Keratinocyte (primary cell): Measurements from ENCODE around the gene MOB2. TPM values are rescaled to one million over a fixed set of nuclear protein-coding genes. Genes with fewer than 3 reads are reported as not detected.

Experiments
- DNase-seq: peaks from one replicate; pipeline ENCODE4 v3.0.0-alpha.2; 2011; ENCODE audit warnings: low read depth, missing footprints, low spot score
- FAIRE-seq: peaks from 2 replicates; lab custom pipeline; 2011; peaks lifted over from hg19 to GRCh38; lab: Jason Lieb, UNC
- H2AFZ ChIP-seq: 2 replicates; pipeline ENCODE4 v1.6.0; 2012; ENCODE audit warnings: low read length, control low read depth, inconsistent platforms; ENCODE audit not compliant: control insufficient read depth
- H3K27ac ChIP-seq: 2 replicates; pipeline ENCODE4 v1.5.1; 2011; ENCODE audit warnings: low read length; ENCODE audit not compliant: control insufficient read depth, insufficient read depth
- H3K27me3 ChIP-seq: 3 replicates; pipeline ENCODE4 v1.6.0; 2011; ENCODE audit warnings: low read length; ENCODE audit not compliant: control insufficient read depth, insufficient read depth; ENCODE audit errors: extremely low read depth
- H3K36me3 ChIP-seq, 2 experiments: 2 replicates in 1 of 2; 3 replicates in 1 of 2; pipeline ENCODE4 v1.5.1; 2011; ENCODE audit warnings: low read length in 2 of 2, mild to moderate bottlenecking in 1 of 2; ENCODE audit not compliant: control insufficient read depth in 2 of 2, insufficient read depth in 2 of 2; ENCODE audit errors: extremely low read depth in 1 of 2
- H3K4me1 ChIP-seq: 3 replicates; pipeline ENCODE4 v1.5.1; 2011; ENCODE audit warnings: low read length; ENCODE audit not compliant: control insufficient read depth, insufficient read depth; ENCODE audit errors: extremely low read depth
- H3K4me2 ChIP-seq: 3 replicates; pipeline ENCODE4 v1.6.0; 2011; ENCODE audit warnings: low read depth, low read length; ENCODE audit not compliant: control insufficient read depth, insufficient read depth; ENCODE audit errors: extremely low read depth
- H3K4me3 ChIP-seq, 3 experiments: fragments of 200-600 bp in 1 of 3; sonication (generic) in 1 of 3; 2 replicates in 2 of 3; 3 replicates in 1 of 3; pipeline ENCODE4 v1.5.1; 2011 to 2016; ENCODE audit warnings: low read length in 3 of 3, mild to moderate bottlenecking in 3 of 3, control low read depth in 2 of 3, inconsistent platforms in 1 of 3, low read depth in 1 of 3, mixed read lengths in 1 of 3, mixed run types in 1 of 3, moderate library complexity in 1 of 3; ENCODE audit not compliant: control insufficient read depth in 2 of 3, insufficient read depth in 2 of 3; ENCODE audit errors: extremely low read depth in 1 of 3
- H3K79me2 ChIP-seq: 2 replicates; pipeline ENCODE4 v1.6.0; 2012; ENCODE audit warnings: low read length; ENCODE audit not compliant: control insufficient read depth, insufficient read depth
- H3K9ac ChIP-seq: 3 replicates; pipeline ENCODE4 v1.6.0; 2011; ENCODE audit warnings: low read length; ENCODE audit not compliant: control insufficient read depth, insufficient read depth; ENCODE audit errors: extremely low read depth
- H3K9me1 ChIP-seq: 3 replicates; pipeline ENCODE4 v1.6.0; 2011; ENCODE audit warnings: low read length; ENCODE audit not compliant: control insufficient read depth, insufficient read depth; ENCODE audit errors: extremely low read depth
- H3K9me3 ChIP-seq: 2 replicates; pipeline ENCODE4 v1.5.1; 2012; ENCODE audit warnings: low read depth, low read length; ENCODE audit not compliant: control insufficient read depth
- H4K20me1 ChIP-seq: 3 replicates; pipeline ENCODE4 v1.6.0; 2011; ENCODE audit warnings: low read length; ENCODE audit not compliant: control insufficient read depth, insufficient read depth; ENCODE audit errors: extremely low read depth
- CTCF ChIP-seq, 3 experiments: IDR thresholded peaks in 1 of 3; conservative IDR thresholded peaks in 1 of 3; optimal IDR thresholded peaks in 1 of 3; 2 replicates in 2 of 3; 3 replicates in 1 of 3; pipeline versions ENCODE3 to v1.5.1; 2011; ENCODE audit warnings: low read length in 3 of 3, mild to moderate bottlenecking in 3 of 3, moderate library complexity in 2 of 3, control low read depth in 1 of 3, inconsistent platforms in 1 of 3; ENCODE audit not compliant: insufficient read depth in 2 of 3; ENCODE audit errors: extremely low read depth in 1 of 3
- EZH2 ChIP-seq: IDR thresholded peaks from one replicate; pipeline ENCODE4 v1.6.1; 2012; ENCODE audit warnings: inconsistent platforms, mild to moderate bottlenecking, low read length, moderate library complexity
- dilution Hi-C: fragments of 300-500 bp; cut with MboI; formaldehyde crosslinking; loops from one replicate; pipeline ENCODE4 v1.7.0; 2020; ENCODE audit warnings: low sequenced_read_pairs; ENCODE audit not compliant: extremely low pct_ligation_motif_present
- polyA plus RNA-seq, 5 experiments: library from polyadenylated mRNA; depleted of rRNA in 3 of 5; stranded (reverse) in 3 of 5; stranded (forward) in 1 of 5; unstranded in 1 of 5; fragments of >200 nt; gene quantifications; 1 replicate in 1 of 5; 2 replicates in 3 of 5; 3 replicates in 1 of 5; pipeline versions ENCODE4 v1.2.1 to v1.2.3, GENCODE V29; 2011 to 2012; ENCODE audit warnings: missing spikeins in 2 of 5, low read depth in 1 of 5, low replicate concordance in 1 of 5

Gene MOB2
- polyA plus RNA-seq, 1 donor (not counting 4 experiments of a cell fraction or from before 2014, with no cell fraction given) = 37.7 TPM

GRCh38 chr11:1504581-1505290, 18.2 kb upstream of the MOB2 start:
- no peaks in the 10 kb centered on the region for H3K27me3 ChIP-seq
- peaks cover 55% of the 10 kb centered on the region for H4K20me1 ChIP-seq
- no peak overlapping the region for H3K4me2 ChIP-seq
- H3K4me1 ChIP-seq = no peaks in the 10 kb centered on the region
- peaks cover 2 to 5% of the 10 kb centered on the region in 2 experiments for H3K36me3 ChIP-seq
- no peak for DNase-seq
- FAIRE-seq = no peak
- no peaks in the 10 kb centered on the region for H3K9me3 ChIP-seq
- no peak overlapping the region for H3K27ac ChIP-seq
- dilution Hi-C loops = no loop called here
- H3K9me1 ChIP-seq = no peaks in the 10 kb centered on the region
- H3K79me2 ChIP-seq = peaks cover 89% of the 10 kb centered on the region
- H3K9ac ChIP-seq = no peak overlapping the region
- no peak overlapping the region for H3K4me3 ChIP-seq
- H2AFZ ChIP-seq = no peak overlapping the region
- TF ChIP-seq CTCF (optimal IDR thresholded peaks at IDR 0.05 in 1 of 3, IDR thresholded peaks at IDR 0.05 in 1 of 3, conservative IDR thresholded peaks at IDR 0.05 in 1 of 3; ENCODE audit: extremely low read depth in 1 of 3, insufficient read depth in 2 of 3, low read length in 3 of 3) (no peak), EZH2 (no peak)

- H3K4me1 ChIP-seq = no peaks in the 10 kb centered on the region
- H3K9me1 ChIP-seq = no peaks in the 10 kb centered on the region
- peaks cover 89% of the 10 kb centered on the region for H3K79me2 ChIP-seq
- H3K9me3 ChIP-seq = peaks cover 3% of the 10 kb centered on the region
- FAIRE-seq (no peak), DNase-seq (no peak)
- dilution Hi-C loops = no loop called here
- H3K27me3 ChIP-seq = no peaks in the 10 kb centered on the region
- TF ChIP-seq EZH2 = no peak
- no peak for TF ChIP-seq CTCF (optimal IDR thresholded peaks at IDR 0.05 in 1 of 3, IDR thresholded peaks at IDR 0.05 in 1 of 3, conservative IDR thresholded peaks at IDR 0.05 in 1 of 3; ENCODE audit: extremely low read depth in 1 of 3, insufficient read depth in 2 of 3, low read length in 3 of 3)
- no peak overlapping the region for H3K9ac ChIP-seq
- no peak overlapping the region for H2AFZ ChIP-seq
- peaks cover 56% of the 10 kb centered on the region for H4K20me1 ChIP-seq
- H3K4me2 ChIP-seq = no peak overlapping the region
- H3K4me3 ChIP-seq = no peak overlapping the region
- no peak overlapping the region for H3K27ac ChIP-seq
- H3K36me3 ChIP-seq = peaks cover 3 to 6% of the 10 kb centered on the region in 2 experiments
Observed at GRCh38 chr11:1504138-1504537, 17.6 kb upstream of the MOB2 start.
